Bronchial epithelial cell (primary cell): Measurements from ENCODE around the gene EEA1. TPM values are rescaled to one million over a fixed set of nuclear protein-coding genes. Genes with fewer than 3 reads are reported as not detected.

Experiments
- DNase-seq: peaks from one replicate; pipeline ENCODE4 v3.0.0-alpha.2; 2010; ENCODE audit warnings: low read depth
- FAIRE-seq: peaks from 2 replicates; lab custom pipeline; 2011; peaks lifted over from hg19 to GRCh38; lab: Jason Lieb, UNC
- H3K27me3 ChIP-seq: 2 replicates; pipeline ENCODE4 v1.5.1; 2011; ENCODE audit warnings: low read length; ENCODE audit not compliant: control insufficient read depth, insufficient read depth
- H3K36me3 ChIP-seq: 2 replicates; pipeline ENCODE4 v1.5.1; 2011; ENCODE audit warnings: low read length; ENCODE audit not compliant: control insufficient read depth, insufficient read depth
- H3K4me3 ChIP-seq: 2 replicates; pipeline ENCODE4 v1.5.1; 2011; ENCODE audit warnings: mild to moderate bottlenecking, low read depth, low read length, control low read depth
- CTCF ChIP-seq: IDR thresholded peaks from 2 replicates; pipeline ENCODE4 v1.5.1; 2011; ENCODE audit warnings: mild to moderate bottlenecking, moderate library complexity, low read length, control low read depth, inconsistent platforms; ENCODE audit not compliant: insufficient read depth, severe bottlenecking
- total RNA-seq: library from RNA; depleted of rRNA; stranded (reverse); fragments of >200 nt; gene quantifications from 2 replicates; pipeline ENCODE4 v1.2.1, GENCODE V29; 2014

EEA1 gene
- total RNA-seq, 1 donor from 2014 or later, result 8.4 TPM

GRCh38 chr12:92900941-92901340 is 28.2 kb downstream of the EEA1 start:
- no peak for TF ChIP-seq CTCF
- FAIRE-seq (no peak), DNase-seq (no peak)
- Histone ChIP-seq H3K27me3 (no peaks in the 10 kb centered on the region), H3K4me3 (no peak overlapping the region), H3K36me3 (no peaks in the 10 kb centered on the region)

GRCh38 chr12:92899386-92900001 is 29.6 kb downstream of the EEA1 start:
- FAIRE-seq, result peak; percentile 94
- H3K36me3 ChIP-seq, result no peaks in the 10 kb centered on the region
- no peaks in the 10 kb centered on the region for H3K27me3 ChIP-seq
- H3K4me3 ChIP-seq, result no peak overlapping the region
- TF ChIP-seq CTCF, result no peak
- peak; percentile 98 for DNase-seq

GRCh38 chr12:92898755-92899154 is 30.3 kb downstream of the EEA1 start:
- H3K36me3 ChIP-seq, result no peaks in the 10 kb centered on the region
- DNase-seq (peak; percentile 80), FAIRE-seq (no peak)
- no peak overlapping the region for H3K4me3 ChIP-seq
- H3K27me3 ChIP-seq, result no peaks in the 10 kb centered on the region
- no peak for TF ChIP-seq CTCF

DNA sequence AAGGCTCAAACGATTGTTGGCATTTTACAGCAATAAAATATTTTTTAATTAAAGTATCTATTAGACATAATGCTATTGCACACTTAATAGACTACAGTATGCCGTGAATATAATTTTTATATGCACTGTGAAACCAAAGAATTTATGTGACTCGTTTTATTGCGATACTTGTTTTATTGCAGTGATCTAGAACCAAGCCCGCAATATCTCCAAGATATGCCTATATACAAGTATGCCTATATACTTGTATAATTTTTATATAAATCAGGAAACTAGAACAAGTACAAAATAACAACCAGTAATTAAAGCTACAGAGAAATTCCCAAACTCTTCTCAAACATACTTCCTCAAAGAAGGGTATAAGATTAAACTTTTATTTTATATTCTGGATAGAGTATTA is 31.3 kb downstream of the EEA1 start:
- FAIRE-seq, result no peak
- no peak overlapping the region for H3K4me3 ChIP-seq
- H3K27me3 ChIP-seq, result no peaks in the 10 kb centered on the region
- TF ChIP-seq CTCF, result no peak
- H3K36me3 ChIP-seq, result no peaks in the 10 kb centered on the region
- no peak for DNase-seq

- no peak for TF ChIP-seq CTCF
- H3K27me3 ChIP-seq, result no peaks in the 10 kb centered on the region
- H3K36me3 ChIP-seq, result peaks cover 1% of the 10 kb centered on the region
- H3K4me3 ChIP-seq, result no peak overlapping the region
- FAIRE-seq (peak; percentile 75), DNase-seq (no peak)
These were observed 38.4 kb downstream of the EEA1 start for GRCh38 chr12:92890601-92891106.

- DNase-seq (no peak), FAIRE-seq (no peak)
- Histone ChIP-seq H3K4me3 (no peak overlapping the region), H3K36me3 (peaks cover 1% of the 10 kb centered on the region), H3K27me3 (no peaks in the 10 kb centered on the region)
- no peak for TF ChIP-seq CTCF
These were observed 43.0 kb downstream of the EEA1 start for GRCh38 chr12:92886131-92886530.
